ENCODE results near the gene SPRYD4.
"Not testable (repeated sequence)": the region's sequence is repeated elsewhere in the genome, so short reads cannot be mapped to it uniquely, and the experiment has no call there.

Gene SPRYD4
- total RNA-seq = 15.1 to 22.4 (median 19.7) reads per million in 4 donors

- peak; percentile 84 to 96 (median 91) for DNase-seq
These were observed at the start of gene SPRYD4 for GRCh38 chr12:56468216-56469006. TSS of gene SPRYD4 (plus strand) at chr12:56468578. CDS start at chr12:56468592, 14 bp downstream.

GRCh38 chr12:56420411-56420810, 48.0 kb upstream of the SPRYD4 start:
- DNase-seq = no peak

- no peak for DNase-seq
These were observed 43.2 kb upstream of the SPRYD4 start for GRCh38 chr12:56425193-56425592.

- DNase-seq = no peak
These were observed 42.4 kb upstream of the SPRYD4 start for GRCh38 chr12:56425940-56426438.

- DNase-seq = no peak
These were observed 37.1 kb upstream of the SPRYD4 start for GRCh38 chr12:56431288-56431687.

GRCh38 chr12:56431850-56432249, 36.5 kb upstream of the SPRYD4 start:
- DNase-seq = no peak

GRCh38 chr12:56434828-56435227, 33.5 kb upstream of the SPRYD4 start:
- DNase-seq = no peak

GRCh38 chr12:56437430-56438176, 30.8 kb upstream of the SPRYD4 start:
- no peak for DNase-seq

GRCh38 chr12:56443208-56443607, 25.2 kb upstream of the SPRYD4 start:
- DNase-seq = not testable (repeated sequence)

GRCh38 chr12:56448860-56449621, 19.3 kb upstream of the SPRYD4 start, which contains the start of gene TIMELESS:
TSS of gene TIMELESS (minus strand) at chr12:56449426. CDS start at chr12:56434170, 15,256 bp downstream.
- peak; percentile 71 to 90 (median 79) for DNase-seq

- DNase-seq = no peak
These were observed 18.8 kb upstream of the SPRYD4 start for GRCh38 chr12:56449622-56449984.

- DNase-seq = no peak
These were observed 18.1 kb upstream of the SPRYD4 start for GRCh38 chr12:56450241-56450640.

GRCh38 chr12:56451147-56451546, 17.2 kb upstream of the SPRYD4 start:
- DNase-seq = no peak

- no peak for DNase-seq
These were observed 13.8 kb upstream of the SPRYD4 start, which contains the start of gene MIP for GRCh38 chr12:56454557-56454956. TSS of gene MIP (minus strand) at chr12:56454657. CDS start at chr12:56454613, 44 bp downstream.

GRCh38 chr12:56457817-56458216, 10.6 kb upstream of the SPRYD4 start:
- no peak for DNase-seq

GRCh38 chr12:56461235-56462159, 6.9 kb upstream of the SPRYD4 start:
- no peak for DNase-seq

- no peak for DNase-seq
These were observed 5.8 kb upstream of the SPRYD4 start for GRCh38 chr12:56462565-56462964.

GRCh38 chr12:56469007-56469930, 891 bp downstream of the SPRYD4 start:
- DNase-seq = no peak

- no peak for DNase-seq
These were observed 6.0 kb downstream of the SPRYD4 start for GRCh38 chr12:56474389-56474788.

GRCh38 chr12:56476143-56476542, 7.8 kb downstream of the SPRYD4 start:
- DNase-seq = no peak

Measured in T-helper 1 cell (primary cell).